Skeletal muscle satellite cell (primary cell): ENCODE data around the gene PATZ1.
"Not testable (repeated sequence)": the region's sequence is repeated elsewhere in the genome, so short reads cannot be mapped to it uniquely, and the experiment has no call there.

ENCODE experiments used
- H3K27me3 ChIP-seq: 2 replicates; pipeline ENCODE4 v1.7.0; 2013; ENCODE audit warnings: low read length; ENCODE audit not compliant: control insufficient read depth, insufficient read depth
- H3K36me3 ChIP-seq: 2 replicates; pipeline ENCODE4 v1.7.0; 2013; ENCODE audit warnings: mild to moderate bottlenecking, control low read depth, low read length; ENCODE audit not compliant: insufficient read depth
- H3K4me1 ChIP-seq: 2 replicates; pipeline ENCODE4 v1.7.0; 2013; ENCODE audit warnings: low read length; ENCODE audit not compliant: control insufficient read depth, insufficient read depth
- H3K4me2 ChIP-seq: 2 replicates; pipeline ENCODE4 v1.7.0; 2013; ENCODE audit warnings: mild to moderate bottlenecking, low read length
- H3K4me3 ChIP-seq: 2 replicates; pipeline ENCODE4 v1.7.0; 2013; ENCODE audit warnings: low read length
- H3K9ac ChIP-seq: 2 replicates; pipeline ENCODE4 v1.7.0; 2013; ENCODE audit warnings: mild to moderate bottlenecking, low read depth, low read length, moderate library complexity
- H3K9me3 ChIP-seq: replicated peaks from 2 replicates; pipeline ENCODE4 v1.7.0; 2013; ENCODE audit warnings: mild to moderate bottlenecking, control low read depth, low read length

Gene PATZ1

GRCh38 chr22:31349960-31350359 lies 3.8 kb upstream of the PATZ1 start:
- H3K4me2 ChIP-seq: no peak overlapping the region
- H3K36me3 ChIP-seq: no peaks in the 10 kb centered on the region
- peaks cover 17% of the 10 kb centered on the region for H3K4me1 ChIP-seq
- no peaks in the 10 kb centered on the region for H3K9me3 ChIP-seq
- H3K9ac ChIP-seq: no peak overlapping the region
- no peak overlapping the region for H3K4me3 ChIP-seq
- H3K27me3 ChIP-seq: peaks cover 4% of the 10 kb centered on the region

GRCh38 chr22:31348766-31349165 lies 2.6 kb upstream of the PATZ1 start:
- H3K4me3 ChIP-seq: no peak overlapping the region
- H3K4me2 ChIP-seq: no peak overlapping the region
- H3K4me1 ChIP-seq: peaks cover 29% of the 10 kb centered on the region
- H3K27me3 ChIP-seq: peaks cover 4% of the 10 kb centered on the region
- no peaks in the 10 kb centered on the region for H3K9me3 ChIP-seq
- H3K9ac ChIP-seq: no peak overlapping the region
- peaks cover 8% of the 10 kb centered on the region for H3K36me3 ChIP-seq

DNA sequence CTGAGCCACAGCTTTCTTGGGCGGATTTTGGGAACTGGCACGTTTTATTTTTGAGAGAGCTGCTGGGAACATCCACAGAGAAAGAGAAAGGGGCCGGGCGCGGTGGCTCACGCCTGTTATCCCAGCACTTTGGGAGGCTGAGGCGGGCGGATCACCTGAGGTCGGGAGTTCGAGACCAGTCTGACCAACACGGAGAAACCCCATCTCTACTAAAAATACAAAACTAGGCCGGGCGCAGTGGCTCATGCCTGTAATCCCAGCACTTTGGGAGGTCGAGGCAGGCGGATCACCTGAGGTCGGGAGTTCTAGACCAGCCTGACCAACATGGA lies 1.8 kb upstream of the PATZ1 start:
- H3K4me2 ChIP-seq: peak overlapping the region; percentile 99
- peak overlapping the region; percentile 75 for H3K4me3 ChIP-seq
- H3K4me1 ChIP-seq: peaks cover 37% of the 10 kb centered on the region
- not testable (repeated sequence) for H3K9me3 ChIP-seq, H3K27me3 ChIP-seq
- H3K36me3 ChIP-seq: peaks cover 12% of the 10 kb centered on the region
- H3K9ac ChIP-seq: peak overlapping the region; percentile 87

DNA sequence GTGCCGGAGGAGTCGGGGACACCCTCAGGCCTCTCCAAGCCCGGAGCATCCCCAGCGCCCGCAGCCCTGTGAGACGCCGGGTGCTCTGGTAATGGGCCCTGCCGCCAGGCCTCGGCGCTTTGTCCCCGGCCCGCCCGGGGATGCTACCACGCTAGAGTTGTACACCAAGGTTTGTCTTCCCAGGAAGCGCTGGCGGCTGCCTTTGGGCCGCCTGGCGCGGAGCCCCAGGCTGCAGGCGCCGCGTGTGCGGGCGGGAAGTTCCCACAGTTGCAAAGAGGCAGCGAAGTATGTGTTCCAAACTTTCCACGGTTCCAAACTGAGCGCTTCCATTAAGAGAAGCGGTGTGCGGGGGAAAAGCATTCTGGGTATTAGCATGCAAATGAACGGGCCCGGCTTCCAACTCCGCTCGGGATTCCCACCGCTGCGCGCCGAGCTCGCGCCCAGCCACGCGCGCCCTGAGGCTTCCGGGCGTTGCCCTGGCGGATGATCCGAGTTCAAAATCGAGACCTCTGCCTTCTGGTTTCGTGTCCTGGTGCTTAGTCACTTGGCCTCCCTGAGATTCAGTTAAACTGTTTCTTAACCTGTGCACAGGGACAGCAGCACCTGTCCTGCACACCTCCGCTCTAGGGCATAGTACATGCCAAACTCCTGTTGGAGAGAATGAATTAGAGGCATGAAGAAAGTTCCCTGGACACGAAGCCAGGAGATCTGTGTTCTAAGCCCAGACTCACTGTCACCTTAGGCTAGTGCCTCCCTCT lies 1.3 kb upstream of the PATZ1 start:
- Histone ChIP-seq H3K36me3 (peaks cover 16% of the 10 kb centered on the region), H3K4me2 (peak overlapping the region; percentile 99), H3K9ac (peak overlapping the region; percentile 87), H3K9me3 (no peaks in the 10 kb centered on the region), H3K4me3 (peak overlapping the region; percentile 75), H3K27me3 (peaks cover 4% of the 10 kb centered on the region), H3K4me1 (peaks cover 38% of the 10 kb centered on the region)

DNA sequence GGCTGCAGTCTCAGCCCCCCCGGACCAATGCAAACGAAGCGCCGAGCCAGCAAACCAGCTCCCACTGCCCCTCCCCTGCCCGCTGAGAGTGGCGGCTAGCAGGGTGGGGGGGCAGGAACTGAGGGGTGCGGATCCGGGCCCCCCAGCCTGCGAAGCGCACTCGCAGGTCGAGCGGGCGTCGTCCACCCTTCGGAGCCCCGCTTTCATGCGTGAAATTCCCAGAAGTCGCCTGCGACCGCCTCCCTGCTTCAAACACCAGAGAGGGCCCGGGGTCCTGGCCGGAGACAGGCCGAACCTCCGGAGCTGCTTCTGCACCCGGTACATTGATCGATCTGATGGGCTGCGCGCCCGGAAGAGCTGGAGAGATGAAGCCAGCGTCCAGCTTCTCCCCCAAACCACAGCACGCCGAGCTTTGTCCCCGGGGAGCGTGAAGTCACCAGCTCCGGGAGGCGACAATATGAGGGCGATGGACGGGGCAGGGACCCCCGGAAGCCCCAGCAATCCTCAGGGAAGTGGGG lies 646 bp upstream of the PATZ1 start:
- Histone ChIP-seq H3K4me3 (peak overlapping the region; percentile 75), H3K27me3 (peaks cover 1% of the 10 kb centered on the region), H3K4me2 (peak overlapping the region; percentile 99), H3K9ac (peak overlapping the region; percentile 87), H3K9me3 (no peaks in the 10 kb centered on the region), H3K4me1 (peaks cover 38% of the 10 kb centered on the region), H3K36me3 (peaks cover 23% of the 10 kb centered on the region)

- Histone ChIP-seq H3K4me1 (peaks cover 38% of the 10 kb centered on the region), H3K9me3 (no peaks in the 10 kb centered on the region), H3K4me2 (peak overlapping the region; percentile 94), H3K27me3 (no peaks in the 10 kb centered on the region), H3K36me3 (peaks cover 35% of the 10 kb centered on the region), H3K9ac (peak overlapping the region; percentile 31), H3K4me3 (peak overlapping the region; percentile 77)
Measured at GRCh38 chr22:31345331-31346254, 553 bp downstream of the PATZ1 start.

GRCh38 chr22:31344578-31345330 lies 1.4 kb downstream of the PATZ1 start:
- Histone ChIP-seq H3K4me1 (peaks cover 38% of the 10 kb centered on the region), H3K9ac (no peak overlapping the region)

DNA sequence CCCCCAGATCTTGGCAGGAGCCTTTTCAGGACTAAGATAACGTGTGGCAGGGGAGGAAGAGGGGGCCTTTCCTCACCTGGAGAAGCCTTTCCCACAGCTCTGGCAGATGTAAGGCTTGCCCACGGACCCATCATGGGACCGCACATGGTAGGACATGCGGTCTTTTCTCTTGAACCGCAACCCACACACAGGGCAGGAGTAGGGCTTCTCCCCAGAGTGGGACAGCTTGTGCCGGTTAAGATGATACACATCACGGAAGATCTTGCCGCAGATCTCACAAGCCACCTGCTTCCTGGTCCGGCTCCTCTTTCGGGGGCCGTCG lies 1.9 kb downstream of the PATZ1 start:
- H3K27me3 ChIP-seq: no peaks in the 10 kb centered on the region
- peak overlapping the region; percentile 94 for H3K4me2 ChIP-seq
- peaks cover 38% of the 10 kb centered on the region for H3K36me3 ChIP-seq
- peak overlapping the region; percentile 18 for H3K9ac ChIP-seq
- peak overlapping the region; percentile 44 for H3K4me3 ChIP-seq
- H3K9me3 ChIP-seq: no peaks in the 10 kb centered on the region
- peaks cover 38% of the 10 kb centered on the region for H3K4me1 ChIP-seq

More at GRCh38 chr22:31344578-31345330, 1.4 kb downstream of the PATZ1 start:
- H3K9me3 ChIP-seq: no peaks in the 10 kb centered on the region
- H3K36me3 ChIP-seq: peaks cover 38% of the 10 kb centered on the region
- H3K27me3 ChIP-seq: no peaks in the 10 kb centered on the region
- peak overlapping the region; percentile 77 for H3K4me3 ChIP-seq
- peak overlapping the region; percentile 94 for H3K4me2 ChIP-seq

DNA sequence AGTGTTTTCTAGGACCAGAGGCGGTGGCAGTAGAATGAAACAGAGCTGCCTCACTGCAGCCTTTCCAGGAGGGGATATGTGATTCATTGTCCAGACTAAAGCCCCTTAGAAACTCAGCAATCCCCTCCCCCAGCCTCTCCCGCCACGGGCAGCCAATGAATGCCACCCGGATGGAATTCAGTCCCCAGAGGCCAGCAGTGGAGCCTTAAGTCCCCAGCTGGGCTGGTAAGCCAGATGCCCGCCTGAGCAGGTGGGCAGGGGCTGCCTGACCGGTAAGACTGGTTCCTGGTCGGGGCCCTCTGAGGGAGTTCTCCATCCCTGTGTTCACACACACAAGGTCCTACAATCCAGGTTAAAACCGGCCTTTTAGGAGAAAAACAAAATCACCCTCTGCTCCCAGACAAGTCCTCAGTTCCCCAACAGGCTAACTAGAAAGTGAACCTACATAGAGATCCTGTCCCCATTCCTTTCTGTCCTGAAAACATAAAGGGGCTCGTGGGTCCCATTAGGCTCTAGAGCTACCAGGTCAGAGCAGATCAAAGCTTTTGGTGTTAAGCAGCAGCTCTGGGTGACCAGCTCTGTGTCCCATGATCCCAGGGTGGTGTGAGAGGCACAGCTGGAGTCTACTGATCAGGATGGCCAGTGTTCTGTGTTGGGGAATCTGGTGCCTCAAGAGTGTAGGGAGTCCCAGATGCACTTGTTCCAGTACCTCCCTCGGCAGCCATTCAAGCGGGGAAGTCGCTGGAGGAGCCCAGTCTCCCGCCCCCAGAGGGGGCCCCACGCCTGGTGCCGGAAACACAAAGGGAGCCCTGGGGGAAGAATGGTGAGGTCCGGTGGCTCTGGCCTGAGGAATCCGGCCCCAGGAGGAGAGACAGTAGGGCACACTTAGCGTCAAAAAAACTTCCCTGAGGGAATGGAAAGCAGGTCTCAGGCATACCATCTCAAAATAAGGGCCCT lies 2.6 kb downstream of the PATZ1 start:
- Histone ChIP-seq H3K9me3 (no peaks in the 10 kb centered on the region), H3K27me3 (no peaks in the 10 kb centered on the region), H3K36me3 (peaks cover 38% of the 10 kb centered on the region), H3K4me3 (peak overlapping the region; percentile 44), H3K9ac (peak overlapping the region; percentile 18), H3K4me1 (peaks cover 38% of the 10 kb centered on the region), H3K4me2 (peak overlapping the region; percentile 94)

DNA sequence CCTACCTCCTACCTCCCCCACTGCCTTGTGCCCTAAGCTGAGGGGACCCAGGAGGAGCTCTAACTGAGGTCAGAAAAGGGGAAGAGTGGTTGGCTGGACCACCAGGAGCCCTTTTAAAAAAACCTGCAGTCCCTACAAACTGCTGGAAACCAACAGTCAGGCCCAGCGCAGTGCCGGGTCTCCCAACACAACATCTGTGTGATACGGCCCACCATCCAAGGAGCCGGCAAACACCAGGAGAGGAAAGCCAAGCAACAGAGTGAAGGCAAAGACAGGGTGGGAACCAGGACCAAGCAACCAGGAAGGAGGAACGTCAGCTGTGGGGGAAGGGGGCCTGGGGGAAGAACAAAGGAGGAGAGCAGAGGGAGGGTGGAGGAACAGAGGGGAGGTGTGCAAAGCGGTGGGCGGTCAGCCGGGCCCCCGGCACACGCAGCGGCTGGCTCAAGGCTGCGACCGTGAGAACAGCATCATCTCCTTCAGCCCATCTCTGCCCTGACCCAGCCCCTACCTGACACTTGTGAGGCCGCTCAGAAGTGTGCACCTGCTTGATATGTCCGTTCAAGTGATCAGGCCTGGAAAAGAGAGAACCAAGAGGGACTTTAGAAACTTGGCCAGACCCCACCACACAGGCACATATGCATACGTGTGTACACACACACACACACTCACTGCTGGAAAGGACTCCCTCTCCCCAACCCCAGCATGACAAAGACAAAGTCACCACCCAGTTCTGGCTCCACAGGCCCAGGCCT lies 3.6 kb downstream of the PATZ1 start:
- Histone ChIP-seq H3K36me3 (peaks cover 38% of the 10 kb centered on the region), H3K4me1 (peaks cover 34% of the 10 kb centered on the region), H3K27me3 (no peaks in the 10 kb centered on the region), H3K9me3 (no peaks in the 10 kb centered on the region), H3K4me2 (peak overlapping the region; percentile 94), H3K9ac (no peak overlapping the region), H3K4me3 (no peak overlapping the region)
